ENCODE results near the gene RB1.

DNA sequence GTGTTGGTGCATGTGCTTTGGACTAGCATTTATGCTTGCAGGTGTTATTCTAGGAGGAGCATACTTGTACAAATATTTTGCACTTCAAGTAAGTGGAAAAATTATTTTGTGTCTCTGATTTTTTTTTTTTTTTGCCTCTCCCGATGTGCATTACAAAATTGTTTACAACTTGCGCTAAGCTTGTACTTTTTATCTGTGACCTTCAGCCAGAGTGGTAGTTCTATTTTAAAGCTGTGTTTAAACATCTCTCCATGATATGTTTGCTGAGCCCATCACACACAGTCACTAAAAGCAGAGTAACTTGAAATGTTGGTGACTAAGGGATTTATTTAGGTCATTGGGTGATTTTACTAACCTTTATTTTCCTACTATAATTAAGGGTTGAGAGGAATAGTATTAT lies 49.7 kb upstream of the RB1 start:
- no peak for TF ChIP-seq EZH2 (IDR thresholded peaks at IDR 0.05; ENCODE audit: borderline replicate concordance, low read length)
- TF ChIP-seq, protein P1, sequence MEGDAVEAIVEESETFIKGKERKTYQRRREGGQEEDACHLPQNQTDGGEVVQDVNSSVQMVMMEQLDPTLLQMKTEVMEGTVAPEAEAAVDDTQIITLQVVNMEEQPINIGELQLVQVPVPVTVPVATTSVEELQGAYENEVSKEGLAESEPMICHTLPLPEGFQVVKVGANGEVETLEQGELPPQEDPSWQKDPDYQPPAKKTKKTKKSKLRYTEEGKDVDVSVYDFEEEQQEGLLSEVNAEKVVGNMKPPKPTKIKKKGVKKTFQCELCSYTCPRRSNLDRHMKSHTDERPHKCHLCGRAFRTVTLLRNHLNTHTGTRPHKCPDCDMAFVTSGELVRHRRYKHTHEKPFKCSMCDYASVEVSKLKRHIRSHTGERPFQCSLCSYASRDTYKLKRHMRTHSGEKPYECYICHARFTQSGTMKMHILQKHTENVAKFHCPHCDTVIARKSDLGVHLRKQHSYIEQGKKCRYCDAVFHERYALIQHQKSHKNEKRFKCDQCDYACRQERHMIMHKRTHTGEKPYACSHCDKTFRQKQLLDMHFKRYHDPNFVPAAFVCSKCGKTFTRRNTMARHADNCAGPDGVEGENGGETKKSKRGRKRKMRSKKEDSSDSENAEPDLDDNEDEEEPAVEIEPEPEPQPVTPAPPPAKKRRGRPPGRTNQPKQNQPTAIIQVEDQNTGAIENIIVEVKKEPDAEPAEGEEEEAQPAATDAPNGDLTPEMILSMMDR (conservative IDR thresholded peaks at IDR 0.05 in 1 of 2, IDR thresholded peaks at IDR 0.05 in 1 of 2; ENCODE audit: extremely low read depth in 1 of 2, insufficient read depth in 1 of 2, low read depth in 1 of 2, low read length in 2 of 2) = no peak

Data from mammary epithelial cell (primary cell).